Neural cell (in vitro differentiated cells): ENCODE data around the gene REV1. TPM values are rescaled to one million over a fixed set of nuclear protein-coding genes. Genes with fewer than 3 reads are reported as not detected.

Source experiments
- H2AFZ ChIP-seq: fragments of 200-600, 300-800 bp; sonication (generic), shearing (Covaris generic); 2 replicates; pipeline ENCODE4 v1.6.0; 2014; ENCODE audit warnings: low read depth, mild to moderate bottlenecking, antibody characterized with exemption, low read length, moderate library complexity
- H3F3A ChIP-seq: fragments of 200-600 bp; shearing (Covaris generic); 2 replicates; pipeline ENCODE4 v1.6.1; 2016; ENCODE audit warnings: mild to moderate bottlenecking, moderate library complexity, mixed read lengths, antibody characterized with exemption, low read length; ENCODE audit not compliant: insufficient read depth, poor library complexity, severe bottlenecking
- H3K27ac ChIP-seq: fragments of 200-600, 300-800 bp; sonication (generic), shearing (Covaris generic); 2 replicates; pipeline ENCODE4 v1.5.1; 2014; ENCODE audit warnings: mild to moderate bottlenecking, low read length, moderate library complexity
- H3K27me3 ChIP-seq: fragments of 300-800, 200-600 bp; sonication (generic), shearing (Covaris generic); 2 replicates; pipeline ENCODE4 v1.6.0; 2014; ENCODE audit warnings: mild to moderate bottlenecking, low read depth, low read length, moderate library complexity; ENCODE audit not compliant: insufficient read depth
- H3K36me3 ChIP-seq: fragments of 300-800, 200-600 bp; sonication (generic), shearing (Covaris generic); 2 replicates; pipeline ENCODE4 v1.5.1; 2014; ENCODE audit warnings: mild to moderate bottlenecking, antibody characterized with exemption, low read length, moderate library complexity; ENCODE audit not compliant: insufficient read depth
- H3K4me2 ChIP-seq: fragments of 300-800, 200-600 bp; sonication (generic), shearing (Covaris generic); 2 replicates; pipeline ENCODE4 v1.6.0; 2014; ENCODE audit warnings: mild to moderate bottlenecking, low read length
- H3K4me3 ChIP-seq: fragments of 300-800, 200-600 bp; sonication (generic), shearing (Covaris generic); 2 replicates; pipeline ENCODE4 v1.5.1; 2014; ENCODE audit warnings: mild to moderate bottlenecking, low read length, moderate library complexity
- H3K79me2 ChIP-seq: fragments of 200-600 bp; shearing (Covaris generic); replicated peaks from 2 replicates; pipeline ENCODE4 v1.6.0; 2014; ENCODE audit warnings: mild to moderate bottlenecking, low read length, moderate library complexity; ENCODE audit not compliant: insufficient read depth
- H3K9ac ChIP-seq: fragments of 300-800, 200-600 bp; sonication (generic), shearing (Covaris generic); 2 replicates; pipeline ENCODE4 v1.6.1; 2016; ENCODE audit warnings: mild to moderate bottlenecking, low read length, mixed read lengths
- H3K9me2 ChIP-seq: fragments of 200-600 bp; shearing (Covaris generic); 2 replicates; pipeline ENCODE4 v1.6.1; 2016; ENCODE audit warnings: mild to moderate bottlenecking, low read length, mixed read lengths; ENCODE audit not compliant: insufficient read depth
- H3K9me3 ChIP-seq: fragments of 200-600, 300-800 bp; sonication (generic), shearing (Covaris generic); 2 replicates; pipeline ENCODE4 v1.6.1; 2016; ENCODE audit warnings: mild to moderate bottlenecking, mixed run types, low read length, moderate library complexity, mixed read lengths
- H4K20me1 ChIP-seq: fragments of 200-600 bp; shearing (Covaris generic); 2 replicates; pipeline ENCODE4 v1.6.1; 2016; ENCODE audit warnings: mild to moderate bottlenecking, mixed run types; ENCODE audit not compliant: insufficient read depth
- CTCF ChIP-seq: fragments of 450-650 bp; IDR thresholded peaks from 2 replicates; pipeline ENCODE4 v1.5.1; 2014; ENCODE audit warnings: antibody characterized with exemption, mild to moderate bottlenecking, moderate library complexity; ENCODE audit not compliant: poor library complexity, severe bottlenecking
- EP300 ChIP-seq: fragments of 450-650 bp; conservative IDR thresholded peaks from 2 replicates; pipeline ENCODE4 v1.6.1; 2014; ENCODE audit warnings: antibody characterized with exemption, mild to moderate bottlenecking, moderate library complexity; ENCODE audit not compliant: poor library complexity, severe bottlenecking
- EZH2 ChIP-seq: fragments of 200-600, 300-800 bp; shearing (Covaris generic), sonication (generic); IDR thresholded peaks from 2 replicates; pipeline ENCODE4 v1.6.1; 2014; ENCODE audit warnings: antibody characterized with exemption, low read length, borderline replicate concordance, mild to moderate bottlenecking; ENCODE audit not compliant: insufficient read depth, poor library complexity, severe bottlenecking
- MXI1 ChIP-seq: fragments of 450-650 bp; conservative IDR thresholded peaks from 2 replicates; pipeline ENCODE4 v1.6.1; 2014; ENCODE audit warnings: antibody characterized with exemption, mild to moderate bottlenecking; ENCODE audit not compliant: poor library complexity, severe bottlenecking
- POLR2AphosphoS5 ChIP-seq: IDR thresholded peaks from 2 replicates; pipeline ENCODE4 v1.6.1; 2012
- RAD21 ChIP-seq: fragments of 450-650 bp; conservative IDR thresholded peaks from 2 replicates; pipeline ENCODE4 v1.6.1; 2014; ENCODE audit warnings: antibody characterized with exemption, mild to moderate bottlenecking, moderate library complexity
- SMC3 ChIP-seq: fragments of 450-650 bp; conservative IDR thresholded peaks from 2 replicates; pipeline ENCODE4 v1.6.1; 2014; ENCODE audit warnings: antibody characterized with exemption, mild to moderate bottlenecking, moderate library complexity; ENCODE audit not compliant: poor library complexity
- TAF1 ChIP-seq: IDR thresholded peaks from 2 replicates; pipeline ENCODE4 v1.6.1; 2012; ENCODE audit warnings: low read depth
- polyA plus RNA-seq: library from polyadenylated mRNA; depleted of rRNA; stranded (reverse); fragments of >200 nt; gene quantifications from 2 replicates; pipeline ENCODE4 v1.2.3, GENCODE V29; 2014
- TF ChIP-seq, protein P1 (sequence below): IDR thresholded peaks from 2 replicates; pipeline ENCODE4 v1.6.1; 2012; ENCODE audit warnings: borderline replicate concordance

Gene REV1
- polyA plus RNA-seq, 1 donor from 2014 or later, result 84.1 TPM

- Histone ChIP-seq H3K4me3 (no peak overlapping the region), H4K20me1 (no peaks in the 10 kb centered on the region), H3K4me2 (no peak overlapping the region)
These were observed 135.7 kb downstream of the REV1 start for GRCh38 chr2:99354070-99354469.

More at GRCh38 chr2:99354070-99354469, 135.7 kb downstream of the REV1 start:
- Histone ChIP-seq H3K9me2 (no peaks in the 10 kb centered on the region), H3K27ac (no peak overlapping the region), H3K27me3 (no peaks in the 10 kb centered on the region), H2AFZ (no peak overlapping the region), H3F3A (no peaks in the 10 kb centered on the region), H3K79me2 (peaks cover 29% of the 10 kb centered on the region), H3K9me3 (no peaks in the 10 kb centered on the region), H3K9ac (no peak overlapping the region), H3K36me3 (no peaks in the 10 kb centered on the region)
- TF ChIP-seq MXI1 (no peak), POLR2AphosphoS5 (no peak), SMC3 (no peak), CTCF (no peak), EP300 (no peak), RAD21 (no peak), EZH2 (no peak), TAF1 (no peak)
- TF ChIP-seq, protein P1, sequence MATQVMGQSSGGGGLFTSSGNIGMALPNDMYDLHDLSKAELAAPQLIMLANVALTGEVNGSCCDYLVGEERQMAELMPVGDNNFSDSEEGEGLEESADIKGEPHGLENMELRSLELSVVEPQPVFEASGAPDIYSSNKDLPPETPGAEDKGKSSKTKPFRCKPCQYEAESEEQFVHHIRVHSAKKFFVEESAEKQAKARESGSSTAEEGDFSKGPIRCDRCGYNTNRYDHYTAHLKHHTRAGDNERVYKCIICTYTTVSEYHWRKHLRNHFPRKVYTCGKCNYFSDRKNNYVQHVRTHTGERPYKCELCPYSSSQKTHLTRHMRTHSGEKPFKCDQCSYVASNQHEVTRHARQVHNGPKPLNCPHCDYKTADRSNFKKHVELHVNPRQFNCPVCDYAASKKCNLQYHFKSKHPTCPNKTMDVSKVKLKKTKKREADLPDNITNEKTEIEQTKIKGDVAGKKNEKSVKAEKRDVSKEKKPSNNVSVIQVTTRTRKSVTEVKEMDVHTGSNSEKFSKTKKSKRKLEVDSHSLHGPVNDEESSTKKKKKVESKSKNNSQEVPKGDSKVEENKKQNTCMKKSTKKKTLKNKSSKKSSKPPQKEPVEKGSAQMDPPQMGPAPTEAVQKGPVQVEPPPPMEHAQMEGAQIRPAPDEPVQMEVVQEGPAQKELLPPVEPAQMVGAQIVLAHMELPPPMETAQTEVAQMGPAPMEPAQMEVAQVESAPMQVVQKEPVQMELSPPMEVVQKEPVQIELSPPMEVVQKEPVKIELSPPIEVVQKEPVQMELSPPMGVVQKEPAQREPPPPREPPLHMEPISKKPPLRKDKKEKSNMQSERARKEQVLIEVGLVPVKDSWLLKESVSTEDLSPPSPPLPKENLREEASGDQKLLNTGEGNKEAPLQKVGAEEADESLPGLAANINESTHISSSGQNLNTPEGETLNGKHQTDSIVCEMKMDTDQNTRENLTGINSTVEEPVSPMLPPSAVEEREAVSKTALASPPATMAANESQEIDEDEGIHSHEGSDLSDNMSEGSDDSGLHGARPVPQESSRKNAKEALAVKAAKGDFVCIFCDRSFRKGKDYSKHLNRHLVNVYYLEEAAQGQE, result no peak

Other genes starting within 250 kb of the REV1 start
- gene LYG2, start 234.4 kb downstream of the REV1 start, polyA plus RNA-seq, result not detected in 2 replicates
- 2.8 and 6.8 TPM in 2 replicates for gene LYG1, start 188.8 kb downstream of the REV1 start, polyA plus RNA-seq
- gene TXNDC9, start 153.7 kb downstream of the REV1 start, polyA plus RNA-seq, result 88.1 and 90.5 TPM in 2 replicates
- gene EIF5B, start 152.6 kb downstream of the REV1 start, polyA plus RNA-seq, result 8.0 and 12.6 TPM in 2 replicates